Airway epithelial cell (primary cell): ENCODE data around the gene PLA2G15. TPM values are rescaled to one million over a fixed set of nuclear protein-coding genes. Genes with fewer than 3 reads are reported as not detected.

Experiments used
- total RNA-seq: library from RNA; depleted of rRNA; stranded (reverse); fragments of >200 nt; gene quantifications from 2 replicates; pipeline ENCODE4 v1.2.3, GENCODE V29; 2015

PLA2G15 gene
- 9.8 and 13.8 TPM in 2 replicates for total RNA-seq

GRCh38 chr16:68244903-68245853 lies at the start of gene PLA2G15:
Gene PLA2G15, plus strand, starts transcription at chr16:68245373. Its CDS starts 54 bp downstream, at chr16:68245427.

GRCh38 chr16:68235887-68236136 lies 9.4 kb upstream of the PLA2G15 start, which contains the start of gene ESRP2:
Gene ESRP2, minus strand, starts transcription at chr16:68236127. Its CDS starts 82 bp downstream, at chr16:68236045.

GRCh38 chr16:68264128-68265077 lies 19.2 kb downstream of the PLA2G15 start, which contains the start of gene SLC7A6:
Gene SLC7A6, plus strand, starts transcription at chr16:68264526. Its CDS starts 10,201 bp downstream, at chr16:68274727.

Other genes with a start within 250 kb of the PLA2G15 start
- gene DPEP2, start 245.9 kb upstream of the PLA2G15 start, total RNA-seq, result not detected in 2 replicates
- gene DPEP2NB, start 229.5 kb upstream of the PLA2G15 start, total RNA-seq, result not detected in 2 replicates
- 6.5 and 10.6 TPM in 2 replicates for gene DDX28, start 222.1 kb upstream of the PLA2G15 start, total RNA-seq
- 30.4 and 35.0 TPM in 2 replicates for gene DUS2, start 222.1 kb upstream of the PLA2G15 start, total RNA-seq
- 11.3 and 14.7 TPM in 2 replicates for gene NFATC3, start 160.0 kb upstream of the PLA2G15 start, total RNA-seq
- gene ESRP2, start 9.2 kb upstream of the PLA2G15 start, total RNA-seq, result 55.9 and 76.4 TPM in 2 replicates
- 11.1 and 17.8 TPM in 2 replicates for gene SLC7A6, start 19.2 kb downstream of the PLA2G15 start, total RNA-seq
- gene SLC7A6OS, start 65.6 kb downstream of the PLA2G15 start, total RNA-seq, result 6.5 and 9.2 TPM in 2 replicates
- gene PRMT7, start 65.6 kb downstream of the PLA2G15 start, total RNA-seq, result 33.7 and 43.9 TPM in 2 replicates
- gene SMPD3, start 203.1 kb downstream of the PLA2G15 start, total RNA-seq, result not detected in 2 replicates